Measurements from ENCODE around the gene PXDN.
"Not testable (repeated sequence)": the region's sequence is repeated elsewhere in the genome, so short reads cannot be mapped to it uniquely, and the experiment has no call there.

Gene PXDN

DNA sequence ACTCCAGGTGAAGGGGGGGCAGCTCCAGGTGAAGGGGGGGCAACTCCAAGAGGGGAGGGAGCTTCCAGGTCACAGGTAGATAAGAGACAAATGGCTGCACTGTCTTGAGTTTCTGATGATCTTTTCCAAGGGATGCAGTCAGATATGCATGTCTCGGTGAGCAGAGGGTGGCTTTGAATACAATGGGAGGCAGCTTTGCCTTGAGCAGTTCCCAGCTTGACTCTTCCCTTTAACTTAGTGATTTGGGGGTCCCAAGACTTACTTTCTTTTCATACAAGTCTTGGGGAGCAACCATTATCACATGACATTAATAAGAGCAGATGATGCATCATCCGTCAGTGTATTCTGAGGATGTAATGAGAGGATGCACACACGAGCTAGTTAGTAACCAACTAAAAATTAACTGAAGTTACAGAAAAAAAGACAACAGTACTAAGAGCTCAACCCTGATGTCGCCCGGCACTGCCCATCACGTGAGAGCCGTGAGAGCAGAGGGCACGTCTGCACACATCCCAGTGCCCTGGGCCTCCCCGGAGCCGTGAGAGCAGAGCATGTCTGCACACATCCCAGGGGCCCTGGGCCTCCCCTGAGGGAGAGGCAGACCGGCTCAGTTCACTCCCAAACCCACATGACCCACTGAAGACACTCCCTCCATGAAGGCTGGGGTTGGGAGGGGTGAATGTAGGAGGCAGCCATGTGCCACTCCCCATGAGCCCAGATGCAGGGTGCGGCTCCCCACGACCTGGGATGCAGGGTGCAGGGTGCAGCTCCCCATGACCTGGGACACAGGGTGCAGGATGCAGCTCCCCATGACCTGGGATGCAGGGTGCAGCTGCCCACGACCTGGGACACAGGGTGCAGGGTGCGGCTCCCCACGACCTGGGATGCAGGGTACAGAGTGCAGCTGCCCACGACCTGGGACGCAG, 39.4 kb downstream of the PXDN start:
- Mint-ChIP-seq H3K9me3 (no peaks in the 10 kb centered on the region), H3K4me3 (no peak overlapping the region), H3K4me1 (no peaks in the 10 kb centered on the region), H3K36me3 (ENCODE audit: insufficient read depth) (no peaks in the 10 kb centered on the region), H3K27me3 (no peaks in the 10 kb centered on the region), H3K27ac (ENCODE audit: low read depth) (no peak overlapping the region)
- DNase-seq (ENCODE audit: low spot score in 2 of 2) (no peak), ATAC-seq (replicated peaks; ENCODE audit: extremely low read depth, poor library complexity, severe bottlenecking) (no peak)

DNA sequence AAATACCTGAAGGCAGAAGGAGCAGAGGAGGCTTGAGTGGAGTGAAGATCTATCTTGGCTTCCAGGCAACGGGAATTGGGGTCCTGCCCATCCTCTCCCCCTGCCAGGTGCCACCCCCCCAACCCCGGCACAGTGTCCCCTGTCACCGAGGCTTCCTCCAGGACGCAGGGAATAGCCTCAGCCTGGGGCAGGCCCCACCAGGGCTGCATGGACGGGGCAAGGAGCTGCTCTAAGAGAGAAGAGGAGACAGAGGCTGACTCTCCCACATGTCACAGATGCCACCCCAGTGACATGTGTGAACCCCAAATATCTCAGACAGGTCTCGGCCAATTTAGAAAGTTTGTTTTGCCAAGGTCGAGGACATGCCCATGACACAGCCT, 42.1 kb downstream of the PXDN start:
- H3K4me1 Mint-ChIP-seq, result no peaks in the 10 kb centered on the region
- no peaks in the 10 kb centered on the region for H3K9me3 Mint-ChIP-seq
- no peak for DNase-seq (ENCODE audit: low spot score in 2 of 2)
- H3K27me3 Mint-ChIP-seq, result no peaks in the 10 kb centered on the region
- H3K27ac Mint-ChIP-seq (ENCODE audit: low read depth), result no peak overlapping the region
- H3K36me3 Mint-ChIP-seq (ENCODE audit: insufficient read depth), result no peaks in the 10 kb centered on the region
- ATAC-seq (replicated peaks; ENCODE audit: extremely low read depth, poor library complexity, severe bottlenecking), result no peak
- no peak overlapping the region for H3K4me3 Mint-ChIP-seq

DNA sequence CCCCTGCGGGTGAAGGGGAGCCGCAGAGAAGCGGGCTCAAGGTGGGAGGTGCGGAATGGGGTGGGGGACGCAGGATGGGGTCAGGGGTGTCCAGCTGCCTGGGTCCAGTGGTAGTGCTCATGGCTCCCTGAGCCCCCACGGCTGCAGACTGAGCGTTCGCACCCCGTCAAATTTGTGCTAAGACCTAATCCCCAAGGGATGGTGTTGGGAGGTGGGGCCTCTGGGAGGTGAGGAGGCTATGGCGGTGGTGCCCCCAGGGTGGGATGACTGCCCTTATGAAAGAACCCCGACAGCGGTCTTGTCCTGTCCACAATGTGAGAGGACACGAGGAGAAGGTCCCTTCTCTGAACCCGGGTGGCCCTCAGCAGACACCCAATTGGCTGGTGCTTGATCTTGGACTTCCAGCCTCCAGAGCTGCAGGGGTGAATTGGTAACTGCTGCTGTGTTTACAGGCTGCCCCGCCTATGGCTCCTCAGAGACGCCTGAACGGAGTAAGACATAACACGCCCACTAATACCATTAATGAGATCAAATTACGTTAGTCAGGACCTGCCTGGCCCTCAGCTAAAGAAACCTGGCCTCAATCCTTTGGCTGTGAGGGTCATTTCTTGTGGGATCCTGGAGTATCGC, 42.6 kb downstream of the PXDN start:
- H3K9me3 Mint-ChIP-seq, result peaks cover under 1% of the 10 kb centered on the region
- no peak overlapping the region for H3K4me3 Mint-ChIP-seq
- H3K27me3 Mint-ChIP-seq, result no peaks in the 10 kb centered on the region
- DNase-seq (ENCODE audit: low spot score in 2 of 2), result no peak
- no peaks in the 10 kb centered on the region for H3K4me1 Mint-ChIP-seq
- no peak for ATAC-seq (replicated peaks; ENCODE audit: extremely low read depth, poor library complexity, severe bottlenecking)
- H3K36me3 Mint-ChIP-seq (ENCODE audit: insufficient read depth), result no peaks in the 10 kb centered on the region
- no peak overlapping the region for H3K27ac Mint-ChIP-seq (ENCODE audit: low read depth)

DNA sequence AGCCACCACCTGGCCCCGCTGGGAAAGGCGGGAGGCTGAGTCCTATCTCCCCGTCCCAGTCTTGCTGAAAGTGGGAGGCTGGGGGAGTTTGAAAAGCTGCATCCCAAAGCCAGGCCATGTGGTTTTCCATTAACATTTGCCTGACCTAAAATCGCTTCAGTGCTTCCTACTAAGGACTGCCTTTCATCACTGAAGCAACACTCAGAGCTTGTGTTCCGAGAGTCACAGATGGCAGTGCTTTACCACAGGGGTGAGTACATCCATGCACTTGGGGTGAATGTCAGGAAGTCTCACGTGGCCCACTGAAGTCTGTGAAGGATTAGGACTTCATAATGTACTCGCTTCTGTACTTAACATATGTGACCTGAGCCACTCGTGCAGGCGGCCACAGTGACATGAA, 43.3 kb downstream of the PXDN start:
- Mint-ChIP-seq H3K9me3 (peaks cover 7% of the 10 kb centered on the region), H3K36me3 (ENCODE audit: insufficient read depth) (no peaks in the 10 kb centered on the region)

DNA sequence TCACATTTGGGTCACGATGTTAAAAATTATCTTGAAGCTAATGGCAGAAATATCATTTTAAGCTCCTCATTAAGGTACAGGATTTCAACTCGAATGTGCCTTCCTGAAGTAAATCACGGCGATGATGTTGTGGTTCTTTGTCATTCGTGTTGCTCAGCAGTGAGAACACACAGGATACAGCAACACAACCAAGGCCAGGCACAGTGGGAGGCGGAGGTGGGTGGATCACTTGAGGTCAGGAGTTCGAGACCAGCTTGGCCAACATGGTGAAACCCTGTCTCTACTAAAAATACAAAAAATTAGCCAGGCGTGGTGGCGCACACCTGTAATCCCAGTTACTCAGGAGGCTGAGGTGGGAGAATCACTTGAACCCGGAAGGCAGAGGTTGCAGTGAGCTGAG, 43.9 kb downstream of the PXDN start:
- not testable (repeated sequence) for ATAC-seq (replicated peaks; ENCODE audit: extremely low read depth, poor library complexity, severe bottlenecking); H3K36me3 Mint-ChIP-seq (ENCODE audit: insufficient read depth); DNase-seq (ENCODE audit: low spot score in 2 of 2)

More for the DNA sequence above, 43.3 kb downstream of the PXDN start:
- DNase-seq (ENCODE audit: low spot score in 2 of 2), result no peak
- Mint-ChIP-seq H3K4me1 (no peaks in the 10 kb centered on the region), H3K4me3 (no peak overlapping the region), H3K27ac (ENCODE audit: low read depth) (no peak overlapping the region), H3K27me3 (no peaks in the 10 kb centered on the region)
- ATAC-seq (replicated peaks; ENCODE audit: extremely low read depth, poor library complexity, severe bottlenecking), result no peak

DNA sequence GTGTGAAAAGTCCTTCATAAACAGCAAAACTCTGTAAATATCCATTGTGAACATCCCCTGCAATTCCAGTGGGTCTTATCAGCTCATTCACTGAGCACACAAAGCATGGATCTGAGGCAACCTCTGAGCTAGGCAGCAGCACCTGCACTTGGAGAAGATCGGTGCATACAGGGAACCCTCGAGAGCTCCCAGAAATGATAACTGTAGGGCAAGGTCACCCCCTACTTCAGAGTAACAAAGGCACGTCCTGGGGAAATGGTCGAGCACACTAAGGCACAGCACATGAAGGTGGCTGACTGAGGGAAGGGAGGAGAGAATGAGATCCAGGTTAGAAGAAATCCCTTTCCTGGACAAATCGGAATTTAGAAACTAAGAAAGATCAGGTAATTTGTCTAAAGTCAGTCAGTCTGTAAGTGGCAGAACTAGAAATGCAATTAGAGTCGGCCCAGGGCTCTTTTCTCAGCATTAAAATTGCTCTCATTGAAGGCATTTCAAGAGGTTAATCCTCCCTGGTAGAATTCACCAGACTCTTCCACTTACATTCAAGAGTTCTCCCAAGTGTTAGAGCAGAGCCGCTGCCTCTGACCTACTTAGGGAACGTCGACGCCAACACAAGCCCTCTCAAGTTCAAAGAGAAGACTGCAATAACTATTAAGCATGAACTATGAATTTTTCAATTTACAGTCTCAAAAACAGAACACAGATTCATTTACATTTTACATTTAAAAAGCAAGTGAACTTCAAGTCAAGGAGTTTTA, 45.9 kb downstream of the PXDN start:
- ATAC-seq (replicated peaks; ENCODE audit: extremely low read depth, poor library complexity, severe bottlenecking) (no peak), DNase-seq (ENCODE audit: low spot score in 2 of 2) (no peak)
- H3K9me3 Mint-ChIP-seq, result peaks cover 7% of the 10 kb centered on the region
- no peaks in the 10 kb centered on the region for H3K27me3 Mint-ChIP-seq
- H3K4me1 Mint-ChIP-seq, result no peaks in the 10 kb centered on the region
- H3K27ac Mint-ChIP-seq (ENCODE audit: low read depth), result no peak overlapping the region
- no peaks in the 10 kb centered on the region for H3K36me3 Mint-ChIP-seq (ENCODE audit: insufficient read depth)
- no peak overlapping the region for H3K4me3 Mint-ChIP-seq

More for the DNA sequence above, 43.9 kb downstream of the PXDN start:
- not testable (repeated sequence) for H3K9me3 Mint-ChIP-seq; H3K27ac Mint-ChIP-seq (ENCODE audit: low read depth); H3K27me3 Mint-ChIP-seq; H3K4me3 Mint-ChIP-seq; H3K4me1 Mint-ChIP-seq

DNA sequence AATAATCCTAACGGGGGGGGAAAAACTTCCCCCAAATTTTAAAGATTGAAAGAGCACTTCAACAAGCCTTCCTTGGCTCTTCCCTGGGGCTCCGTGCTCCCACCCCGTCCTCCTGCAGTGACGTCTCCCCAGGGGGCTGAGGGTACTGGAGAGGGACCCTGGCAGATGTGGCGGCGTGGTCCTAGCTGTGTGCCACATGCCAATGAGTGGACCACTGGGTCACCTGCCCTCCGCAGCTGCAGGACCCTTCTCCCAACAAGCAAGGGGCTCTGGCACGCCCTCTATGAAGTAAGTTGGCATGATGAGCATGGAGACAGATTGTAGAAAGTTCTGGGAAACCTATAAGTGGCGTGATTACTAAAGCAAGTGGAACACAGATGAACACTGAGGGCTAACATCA, 46.7 kb downstream of the PXDN start:
- H3K4me1 Mint-ChIP-seq, result no peaks in the 10 kb centered on the region
- DNase-seq (ENCODE audit: low spot score in 2 of 2) (no peak), ATAC-seq (replicated peaks; ENCODE audit: extremely low read depth, poor library complexity, severe bottlenecking) (no peak)
- H3K27ac Mint-ChIP-seq (ENCODE audit: low read depth), result no peak overlapping the region
- H3K4me3 Mint-ChIP-seq, result no peak overlapping the region
- no peaks in the 10 kb centered on the region for H3K27me3 Mint-ChIP-seq
- no peaks in the 10 kb centered on the region for H3K36me3 Mint-ChIP-seq (ENCODE audit: insufficient read depth)
- H3K9me3 Mint-ChIP-seq, result peaks cover 7% of the 10 kb centered on the region

DNA sequence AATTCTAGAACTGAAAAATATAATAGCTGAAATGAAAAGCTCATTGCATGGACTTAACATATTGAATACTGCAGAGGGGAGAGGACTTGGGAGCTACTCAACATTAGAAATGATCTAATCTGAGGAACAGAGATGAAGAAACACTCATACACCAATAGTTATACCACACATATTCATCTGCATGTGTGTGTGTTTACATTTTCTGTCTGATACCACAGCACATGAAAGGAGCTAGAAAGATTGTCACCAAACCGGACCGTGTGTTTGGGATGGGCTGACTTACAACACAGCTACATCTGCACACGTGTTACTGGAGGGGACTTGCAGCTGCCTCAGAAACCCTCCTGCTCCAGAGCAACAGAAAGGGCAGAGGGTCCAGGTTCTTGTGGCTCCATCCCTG, 47.8 kb downstream of the PXDN start:
- H3K36me3 Mint-ChIP-seq (ENCODE audit: insufficient read depth), result no peaks in the 10 kb centered on the region
- no peak for ATAC-seq (replicated peaks; ENCODE audit: extremely low read depth, poor library complexity, severe bottlenecking)
- no peak overlapping the region for H3K27ac Mint-ChIP-seq (ENCODE audit: low read depth)
- H3K9me3 Mint-ChIP-seq, result peaks cover 7% of the 10 kb centered on the region
- no peak overlapping the region for H3K4me3 Mint-ChIP-seq
- no peak for DNase-seq (ENCODE audit: low spot score in 2 of 2)
- H3K4me1 Mint-ChIP-seq, result no peaks in the 10 kb centered on the region
- H3K27me3 Mint-ChIP-seq, result no peaks in the 10 kb centered on the region

DNA sequence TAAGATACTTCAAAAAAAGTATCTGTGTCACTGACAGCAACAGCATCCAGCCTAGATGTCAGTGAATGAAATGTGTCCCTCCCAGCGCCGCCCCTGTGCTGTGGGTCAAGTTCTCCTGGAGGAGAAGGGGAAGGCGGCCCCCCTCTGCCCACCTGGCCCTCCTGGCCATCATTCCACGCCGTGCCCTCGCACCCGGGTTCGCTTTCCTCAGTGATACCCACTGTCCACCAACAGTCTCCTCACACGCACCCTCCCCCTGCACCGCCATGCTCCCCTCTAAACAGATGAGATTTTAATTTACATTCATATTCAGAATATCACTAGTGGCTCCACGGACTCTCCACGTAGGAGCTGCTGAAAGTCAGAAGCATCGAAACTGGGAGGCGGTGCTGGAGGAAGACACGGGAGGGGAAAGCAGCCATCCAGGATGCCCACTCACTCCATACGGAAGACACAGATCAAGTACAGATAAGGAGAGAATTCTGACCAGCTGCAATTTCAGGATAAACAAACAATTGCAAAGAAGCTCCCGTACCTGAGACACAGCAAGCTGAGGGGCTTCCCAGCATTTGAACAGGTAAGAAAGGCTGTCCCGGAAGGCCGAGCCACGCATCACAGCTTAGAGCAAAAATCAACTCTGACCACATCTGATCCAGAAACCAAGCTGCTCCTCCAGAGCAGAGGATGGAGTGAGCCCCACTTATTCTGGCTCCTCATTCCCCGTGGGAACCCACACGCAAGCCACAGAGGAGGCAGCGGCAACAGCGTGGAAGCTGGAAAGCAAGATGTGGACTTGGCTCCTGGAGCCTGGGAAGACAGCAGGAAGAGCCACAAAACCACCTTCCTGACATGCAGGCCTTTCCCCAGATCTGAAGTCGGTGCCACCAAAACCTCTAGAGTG, 49.7 kb downstream of the PXDN start:
- ATAC-seq (replicated peaks; ENCODE audit: extremely low read depth, poor library complexity, severe bottlenecking) (no peak), DNase-seq (ENCODE audit: low spot score in 2 of 2) (no peak)
- no peaks in the 10 kb centered on the region for H3K27me3 Mint-ChIP-seq
- H3K4me1 Mint-ChIP-seq, result no peaks in the 10 kb centered on the region
- H3K9me3 Mint-ChIP-seq, result peaks cover 7% of the 10 kb centered on the region
- no peak overlapping the region for H3K4me3 Mint-ChIP-seq
- H3K36me3 Mint-ChIP-seq (ENCODE audit: insufficient read depth), result no peaks in the 10 kb centered on the region
- no peak overlapping the region for H3K27ac Mint-ChIP-seq (ENCODE audit: low read depth)

DNA sequence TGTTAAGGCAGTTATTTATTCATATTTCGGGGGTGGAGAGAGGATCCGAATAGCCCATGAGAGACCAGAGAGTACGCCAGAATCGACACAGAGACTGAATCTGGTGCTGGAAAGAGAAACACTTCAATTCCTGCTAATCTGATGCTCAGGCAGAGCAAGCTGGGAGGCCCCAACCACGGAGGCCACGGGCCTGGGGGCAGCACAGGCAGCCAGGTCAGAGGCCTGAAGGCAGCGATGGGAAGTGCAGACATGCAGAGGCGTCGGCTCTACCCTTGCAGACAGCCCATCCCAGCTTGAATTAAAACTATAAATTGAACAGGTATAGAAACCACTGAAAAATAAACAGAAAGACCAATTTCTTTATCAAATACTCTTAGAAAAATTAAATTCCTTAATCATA, 50.6 kb downstream of the PXDN start:
- no peak for DNase-seq (ENCODE audit: low spot score in 2 of 2)
- Mint-ChIP-seq H3K4me3 (no peak overlapping the region), H3K27me3 (no peaks in the 10 kb centered on the region), H3K27ac (ENCODE audit: low read depth) (no peak overlapping the region), H3K9me3 (peaks cover 7% of the 10 kb centered on the region), H3K4me1 (no peaks in the 10 kb centered on the region), H3K36me3 (ENCODE audit: insufficient read depth) (no peaks in the 10 kb centered on the region)
- no peak for ATAC-seq (replicated peaks; ENCODE audit: extremely low read depth, poor library complexity, severe bottlenecking)

DNA sequence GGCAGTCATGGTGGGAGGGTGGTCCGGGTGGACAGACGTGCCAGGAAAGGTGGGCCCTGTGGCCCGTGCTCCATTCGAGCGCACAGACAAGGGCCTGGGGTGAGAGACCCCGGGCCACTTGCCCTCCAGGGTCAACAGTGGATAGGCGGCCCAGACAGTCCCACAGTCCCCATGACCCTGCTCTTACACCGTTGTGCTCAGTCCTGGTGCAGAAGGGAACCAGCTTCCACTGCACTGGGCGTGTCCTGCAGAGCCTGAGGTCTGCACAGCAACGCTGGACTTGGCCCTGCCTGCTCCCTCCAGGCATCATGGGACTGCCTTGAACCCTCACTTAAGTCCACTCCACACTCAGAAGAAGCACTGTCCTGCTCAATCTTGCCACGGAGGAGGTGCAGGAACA, 52.0 kb downstream of the PXDN start:
- ATAC-seq (replicated peaks; ENCODE audit: extremely low read depth, poor library complexity, severe bottlenecking) (no peak), DNase-seq (ENCODE audit: low spot score in 2 of 2) (no peak)
- Mint-ChIP-seq H3K27me3 (no peaks in the 10 kb centered on the region), H3K4me3 (no peak overlapping the region), H3K9me3 (peaks cover 7% of the 10 kb centered on the region), H3K36me3 (ENCODE audit: insufficient read depth) (no peaks in the 10 kb centered on the region), H3K27ac (ENCODE audit: low read depth) (no peak overlapping the region), H3K4me1 (no peaks in the 10 kb centered on the region)

DNA sequence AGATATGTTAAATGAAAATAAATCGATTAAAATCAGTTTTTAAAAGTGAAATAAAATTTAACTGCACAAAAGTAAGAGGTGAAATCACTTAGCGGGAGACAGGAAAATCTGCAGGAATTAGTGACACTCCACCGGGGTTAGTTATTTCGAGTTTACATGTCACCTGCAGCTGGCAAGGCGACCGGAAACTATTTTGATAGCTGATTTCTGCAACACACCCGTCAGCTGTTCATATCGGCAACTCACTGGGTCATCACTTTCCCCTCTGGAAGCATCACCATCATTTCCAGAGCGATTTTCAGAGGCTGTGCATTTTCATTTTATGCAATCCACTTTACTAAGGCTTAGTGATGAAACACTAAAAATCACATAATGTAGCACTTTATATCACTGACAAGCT, 52.9 kb downstream of the PXDN start:
- Mint-ChIP-seq H3K27ac (ENCODE audit: low read depth) (no peak overlapping the region), H3K4me1 (no peaks in the 10 kb centered on the region), H3K27me3 (no peaks in the 10 kb centered on the region), H3K36me3 (ENCODE audit: insufficient read depth) (no peaks in the 10 kb centered on the region), H3K4me3 (no peak overlapping the region), H3K9me3 (peaks cover 4% of the 10 kb centered on the region)
- ATAC-seq (replicated peaks; ENCODE audit: extremely low read depth, poor library complexity, severe bottlenecking), result no peak
- no peak for DNase-seq (ENCODE audit: low spot score in 2 of 2)

Data from central memory CD8-positive, alpha-beta T cell (primary cell).